SK-N-SH (cell line): ENCODE results near the gene MMGT1. TPM values are rescaled to one million over a fixed set of nuclear protein-coding genes. Genes with fewer than 3 reads are reported as not detected.

Source experiments
- CTCF ChIA-PET: fragments of 300-600, 350-600 bp; formaldehyde crosslinking; extraction: SDS; loops from one replicate; lab custom pipeline; 2021; lab: Yijun Ruan, JAX
- POLR2A ChIA-PET: fragments of 350-600 bp; sonication (Branson Sonifier 250); formaldehyde crosslinking; extraction: SDS; loops from one replicate; lab custom pipeline; 2020; ENCODE audit warnings: antibody characterized with exemption, inconsistent platforms; lab: Yijun Ruan, JAX
- DNase-seq: peaks from one replicate; pipeline ENCODE4 v3.0.0; 2012
- H2AFZ ChIP-seq: fragments of 200-600 bp; sonication (generic); 2 replicates; pipeline ENCODE4 v1.8.1; 2016; ENCODE audit warnings: antibody characterized with exemption, mild to moderate bottlenecking, low read depth
- H3F3A ChIP-seq: fragments of 200-600 bp; sonication (generic); replicated peaks from 2 replicates; pipeline ENCODE3; 2016; ENCODE audit warnings: antibody characterized with exemption, mild to moderate bottlenecking; ENCODE audit not compliant: insufficient read depth
- H3K27ac ChIP-seq, 2 experiments: fragments of 200-500 bp in 1 of 2; fragments of 200-600 bp in 1 of 2; sonication (Bioruptor generic) in 1 of 2; sonication (generic), shearing (Covaris generic) in 1 of 2; 2 replicates each; pipeline versions ENCODE4 v1.5.1 to v1.6.1; 2014 to 2016; ENCODE audit warnings: low read depth in 2 of 2, inconsistent platforms in 1 of 2, low read length in 1 of 2, mild to moderate bottlenecking in 1 of 2, mixed read lengths in 1 of 2
- H3K27me3 ChIP-seq: fragments of 200-600 bp; sonication (generic), shearing (Covaris generic); 2 replicates; pipeline ENCODE4 v1.6.1; 2016; ENCODE audit warnings: mixed run types; ENCODE audit not compliant: insufficient read depth
- H3K36me3 ChIP-seq, 2 experiments: fragments of 200-500 bp in 1 of 2; fragments of 200-600 bp in 1 of 2; sonication (Bioruptor generic) in 1 of 2; sonication (generic) in 1 of 2; replicated peaks in 1 of 2; 2 replicates each; pipeline versions ENCODE3 to v1.5.1; 2014 to 2016; ENCODE audit warnings: low read length in 1 of 2, mild to moderate bottlenecking in 1 of 2; ENCODE audit not compliant: insufficient read depth in 2 of 2, control insufficient read depth in 1 of 2
- H3K4me1 ChIP-seq, 2 experiments: fragments of 200-500 bp in 1 of 2; fragments of 200-600 bp in 1 of 2; sonication (Bioruptor generic) in 1 of 2; sonication (generic), shearing (Covaris generic) in 1 of 2; 2 replicates each; pipeline versions ENCODE4 v1.5.1 to v1.6.1; 2014 to 2016; ENCODE audit warnings: low read depth in 1 of 2, low read length in 1 of 2, mixed run types in 1 of 2; ENCODE audit not compliant: insufficient read depth in 2 of 2, control insufficient read depth in 1 of 2
- H3K4me2 ChIP-seq: fragments of 200-600 bp; sonication (generic), shearing (Covaris generic); 2 replicates; pipeline ENCODE4 v1.6.1; 2017; ENCODE audit warnings: mixed run types
- H3K4me3 ChIP-seq, 2 experiments: fragments of 200-500 bp in 1 of 2; fragments of 200-600 bp in 1 of 2; sonication (Bioruptor generic) in 1 of 2; sonication (generic), shearing (Covaris generic) in 1 of 2; 2 replicates each; pipeline versions ENCODE4 v1.5.1 to v1.8.1; 2014 to 2016; ENCODE audit warnings: low read depth in 2 of 2, inconsistent platforms in 1 of 2, low read length in 1 of 2, mild to moderate bottlenecking in 1 of 2, mixed read lengths in 1 of 2, moderate library complexity in 1 of 2
- H3K79me2 ChIP-seq: fragments of 200-600 bp; sonication (generic); 2 replicates; pipeline ENCODE4 v1.8.1; 2017; ENCODE audit warnings: mild to moderate bottlenecking; ENCODE audit not compliant: insufficient read depth
- H3K9ac ChIP-seq: fragments of 200-600 bp; sonication (generic); 2 replicates; pipeline ENCODE4 v1.6.1; 2017; ENCODE audit warnings: mixed run types
- H3K9me2 ChIP-seq: fragments of 200-600 bp; sonication (generic); 2 replicates; pipeline ENCODE4 v1.6.1; 2017; ENCODE audit warnings: mixed run types
- H3K9me3 ChIP-seq: fragments of 200-600 bp; sonication (generic); 2 replicates; pipeline ENCODE4 v1.6.1; 2017; ENCODE audit warnings: mixed run types, mild to moderate bottlenecking, moderate library complexity
- H4K20me1 ChIP-seq: fragments of 200-600 bp; sonication (generic); 2 replicates; pipeline ENCODE4 v1.6.1; 2017; ENCODE audit warnings: mild to moderate bottlenecking, mixed run types; ENCODE audit not compliant: insufficient read depth
- CTCF ChIP-seq: fragments of 200-600 bp; sonication (generic); IDR thresholded peaks from 2 replicates; pipeline ENCODE4 v1.6.1; 2017; ENCODE audit warnings: antibody characterized with exemption, mild to moderate bottlenecking, moderate library complexity
- EZH2phosphoT487 ChIP-seq: fragments of 200-600 bp; sonication (generic); IDR thresholded peaks from 2 replicates; pipeline ENCODE4 v1.6.1; 2017; ENCODE audit warnings: low read depth, mixed run types, mild to moderate bottlenecking, antibody characterized with exemption, moderate library complexity, borderline replicate concordance
- FOSL2 ChIP-seq: IDR thresholded peaks from 2 replicates; pipeline ENCODE4 v1.4.0; 2012; ENCODE audit warnings: low read depth, mild to moderate bottlenecking, moderate library complexity, borderline replicate concordance
- FOXM1 ChIP-seq: IDR thresholded peaks from 2 replicates; pipeline ENCODE4 v1.4.0; 2012; ENCODE audit warnings: low read depth, mild to moderate bottlenecking
- NRF1 ChIP-seq: IDR thresholded peaks from 2 replicates; pipeline ENCODE4 v1.6.1; 2012; ENCODE audit warnings: low read depth, mild to moderate bottlenecking, low read length
- POLR2AphosphoS5 ChIP-seq: IDR thresholded peaks from 2 replicates; pipeline ENCODE4 v1.6.1; 2012; ENCODE audit warnings: low read depth, low read length
- RAD21 ChIP-seq: IDR thresholded peaks from 2 replicates; pipeline ENCODE4 v1.6.1; 2012; ENCODE audit warnings: mild to moderate bottlenecking, low read length
- RCOR1 ChIP-seq: fragments of 150-350 bp; IDR thresholded peaks from 2 replicates; pipeline ENCODE4 v1.6.1; 2017; ENCODE audit warnings: antibody characterized with exemption, low read length
- RFX5 ChIP-seq: IDR thresholded peaks from 2 replicates; pipeline ENCODE4 v1.6.1; 2012; ENCODE audit warnings: mild to moderate bottlenecking, improper control_type of control experiment, low read length
- SIN3A ChIP-seq: IDR thresholded peaks from 2 replicates; pipeline ENCODE4 v1.6.1; 2012; ENCODE audit warnings: low read depth, mild to moderate bottlenecking, low read length, moderate library complexity, borderline replicate concordance
- SMC3 ChIP-seq: IDR thresholded peaks from 2 replicates; pipeline ENCODE4 v1.6.1; 2012; ENCODE audit warnings: low read depth, low read length, improper control_type of control experiment
- TCF12 ChIP-seq: IDR thresholded peaks from 2 replicates; pipeline ENCODE4 v1.4.0; 2012
- TEAD4 ChIP-seq: IDR thresholded peaks from 2 replicates; pipeline ENCODE4 v1.4.0; 2012; ENCODE audit warnings: mild to moderate bottlenecking, borderline replicate concordance; ENCODE audit not compliant: insufficient read depth
- WGBS: methylation state at CpG from one replicate; pipeline ENCODE4 v1.1.6; 2017; ENCODE audit warnings: low lambda C conversion rate; 5-methylcytosine and 5-hydroxymethylcytosine counted together
- polyA plus RNA-seq, 3 experiments: library from polyadenylated mRNA; depleted of rRNA; stranded (reverse); fragments of >200 nt; gene quantifications; 2 replicates each; pipeline ENCODE4 v1.2.3, GENCODE V29; 2012
- TF ChIP-seq, protein P1 (sequence below): fragments of 150-350 bp; IDR thresholded peaks from 2 replicates; pipeline ENCODE4 v1.6.1; 2017; ENCODE audit warnings: antibody characterized with exemption, low read length, low read depth, borderline replicate concordance
- TF ChIP-seq, protein P2 (sequence below): IDR thresholded peaks from 2 replicates; pipeline ENCODE4 v1.4.0; 2012; ENCODE audit warnings: low read depth
- TF ChIP-seq, protein P3 (sequence below): IDR thresholded peaks from 2 replicates; pipeline ENCODE4 v1.4.0; 2012; ENCODE audit warnings: low read depth, borderline replicate concordance

MMGT1 gene
- polyA plus RNA-seq, 1 of the 3 experiments (the other 2 are of a cell fraction): 7.3 TPM

- no peak for TF ChIP-seq POLR2AphosphoS5
- TF ChIP-seq EZH2phosphoT487: no peak
- no peak for TF ChIP-seq TCF12
- TF ChIP-seq NRF1: no peak
- TF ChIP-seq RFX5: no peak
- TF ChIP-seq SMC3: no peak
- Histone ChIP-seq H3K27ac (no peak overlapping the region; a peak in 1 of 4 replicates), H3K4me3 (no peak overlapping the region), H3K9me3 (no peaks in the 10 kb centered on the region), H3F3A (peaks cover 3% of the 10 kb centered on the region), H3K9ac (no peak overlapping the region), H3K27me3 (peaks cover 5% of the 10 kb centered on the region; the same call in 1 of the 2 replicates), H4K20me1 (no peaks in the 10 kb centered on the region), H3K9me2 (no peaks in the 10 kb centered on the region), H2AFZ (peak overlapping the region; percentile 93), H3K4me2 (peak overlapping the region; percentile 81), H3K79me2 (no peaks in the 10 kb centered on the region; the same call in 1 of the 2 replicates), H3K36me3 (no peaks in the 10 kb centered on the region), H3K4me1 (no peaks in the 10 kb centered on the region; a peak in 2 of 4 replicates)
- ChIA-PET CTCF (no interaction called here), POLR2A (no interaction called here)
- DNase-seq: no peak
- 44% methylated on average over 2 of the region's 2 CpGs for WGBS
Measured at GRCh38 chrX:135984256-135984655, 10.5 kb upstream of the MMGT1 start.

DNA sequence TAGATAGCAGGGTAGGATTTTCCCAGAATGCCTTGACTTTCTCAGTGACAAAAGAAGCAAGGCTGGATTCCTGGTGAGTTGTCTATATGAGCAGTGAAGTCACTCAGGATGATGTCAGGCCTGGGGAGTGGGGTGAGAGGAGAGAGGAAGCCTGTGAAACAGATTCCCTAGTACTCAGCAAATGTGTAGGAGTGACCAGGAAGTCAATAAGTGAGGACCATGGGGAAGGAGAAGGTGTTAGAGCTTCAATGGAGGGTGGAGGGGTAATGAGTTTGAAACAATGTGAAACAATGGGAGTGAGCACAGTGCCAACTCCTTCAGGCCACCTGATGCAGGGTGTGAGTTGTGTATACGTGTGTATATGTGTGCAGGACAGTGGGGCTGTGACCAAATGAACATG, 9.1 kb upstream of the MMGT1 start:
- Histone ChIP-seq H3K27ac (no peak overlapping the region), H3K9me2 (no peaks in the 10 kb centered on the region), H3K4me1 (no peaks in the 10 kb centered on the region; a peak in 2 of 4 replicates), H2AFZ (no peak overlapping the region), H4K20me1 (no peaks in the 10 kb centered on the region), H3K79me2 (no peaks in the 10 kb centered on the region; the same call in 1 of the 2 replicates), H3K9ac (no peak overlapping the region), H3F3A (peaks cover 3% of the 10 kb centered on the region), H3K27me3 (peaks cover 5% of the 10 kb centered on the region; the same call in 1 of the 2 replicates), H3K36me3 (no peaks in the 10 kb centered on the region), H3K9me3 (no peaks in the 10 kb centered on the region), H3K4me3 (no peak overlapping the region), H3K4me2 (no peak overlapping the region)
- DNase-seq: no peak
- ChIA-PET CTCF (no interaction called here), POLR2A (no interaction called here)
- WGBS: 40% methylated on average over 1 of the region's 1 CpG
- TF ChIP-seq, protein P1, sequence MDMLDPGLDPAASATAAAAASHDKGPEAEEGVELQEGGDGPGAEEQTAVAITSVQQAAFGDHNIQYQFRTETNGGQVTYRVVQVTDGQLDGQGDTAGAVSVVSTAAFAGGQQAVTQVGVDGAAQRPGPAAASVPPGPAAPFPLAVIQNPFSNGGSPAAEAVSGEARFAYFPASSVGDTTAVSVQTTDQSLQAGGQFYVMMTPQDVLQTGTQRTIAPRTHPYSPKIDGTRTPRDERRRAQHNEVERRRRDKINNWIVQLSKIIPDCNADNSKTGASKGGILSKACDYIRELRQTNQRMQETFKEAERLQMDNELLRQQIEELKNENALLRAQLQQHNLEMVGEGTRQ: no peak
- TF ChIP-seq EZH2phosphoT487 (no peak), POLR2AphosphoS5 (no peak), SMC3 (no peak)
- TF ChIP-seq, protein P2, sequence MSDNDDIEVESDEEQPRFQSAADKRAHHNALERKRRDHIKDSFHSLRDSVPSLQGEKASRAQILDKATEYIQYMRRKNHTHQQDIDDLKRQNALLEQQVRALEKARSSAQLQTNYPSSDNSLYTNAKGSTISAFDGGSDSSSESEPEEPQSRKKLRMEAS: no peak

DNA sequence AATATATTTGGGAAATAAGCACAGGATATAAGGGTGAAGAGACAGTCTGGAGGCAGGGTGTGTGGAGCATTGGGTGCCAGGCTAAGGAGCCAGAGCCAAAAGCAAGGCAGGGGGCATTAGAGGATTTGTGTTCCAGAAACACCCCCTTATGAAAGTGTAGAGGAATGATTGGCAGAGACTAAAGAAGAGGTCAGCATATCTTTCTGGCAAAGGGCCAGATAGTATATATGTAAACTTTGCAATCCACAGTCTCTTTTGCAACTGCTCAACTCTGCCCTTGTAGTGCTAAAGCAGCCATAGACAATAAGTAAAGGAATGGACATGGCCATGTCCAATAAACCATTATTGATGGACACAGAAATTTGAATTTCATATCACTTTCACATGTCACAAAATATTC, 7.9 kb upstream of the MMGT1 start:
- Histone ChIP-seq H3K27ac (no peak overlapping the region), H3K36me3 (no peaks in the 10 kb centered on the region), H3K9me2 (no peaks in the 10 kb centered on the region), H4K20me1 (no peaks in the 10 kb centered on the region), H3K9ac (no peak overlapping the region), H3K4me1 (no peaks in the 10 kb centered on the region; a peak in 1 of 4 replicates), H3K4me2 (no peak overlapping the region), H3K27me3 (peaks cover 5% of the 10 kb centered on the region; the same call in 1 of the 2 replicates), H2AFZ (no peak overlapping the region), H3K9me3 (no peaks in the 10 kb centered on the region), H3K4me3 (no peak overlapping the region), H3F3A (no peaks in the 10 kb centered on the region), H3K79me2 (no peaks in the 10 kb centered on the region)
- POLR2A ChIA-PET: no interaction called here
- no peak for DNase-seq
- CTCF ChIA-PET: no interaction called here
- TF ChIP-seq FOXM1: no peak
- no peak for TF ChIP-seq CTCF
- no peak for TF ChIP-seq TEAD4
- TF ChIP-seq RFX5: no peak
- TF ChIP-seq, protein P3, sequence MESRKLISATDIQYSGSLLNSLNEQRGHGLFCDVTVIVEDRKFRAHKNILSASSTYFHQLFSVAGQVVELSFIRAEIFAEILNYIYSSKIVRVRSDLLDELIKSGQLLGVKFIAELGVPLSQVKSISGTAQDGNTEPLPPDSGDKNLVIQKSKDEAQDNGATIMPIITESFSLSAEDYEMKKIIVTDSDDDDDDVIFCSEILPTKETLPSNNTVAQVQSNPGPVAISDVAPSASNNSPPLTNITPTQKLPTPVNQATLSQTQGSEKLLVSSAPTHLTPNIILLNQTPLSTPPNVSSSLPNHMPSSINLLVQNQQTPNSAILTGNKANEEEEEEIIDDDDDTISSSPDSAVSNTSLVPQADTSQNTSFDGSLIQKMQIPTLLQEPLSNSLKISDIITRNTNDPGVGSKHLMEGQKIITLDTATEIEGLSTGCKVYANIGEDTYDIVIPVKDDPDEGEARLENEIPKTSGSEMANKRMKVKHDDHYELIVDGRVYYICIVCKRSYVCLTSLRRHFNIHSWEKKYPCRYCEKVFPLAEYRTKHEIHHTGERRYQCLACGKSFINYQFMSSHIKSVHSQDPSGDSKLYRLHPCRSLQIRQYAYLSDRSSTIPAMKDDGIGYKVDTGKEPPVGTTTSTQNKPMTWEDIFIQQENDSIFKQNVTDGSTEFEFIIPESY: no peak
- TF ChIP-seq EZH2phosphoT487: no peak
- no peak for TF ChIP-seq RCOR1
- TF ChIP-seq SIN3A: no peak
- TF ChIP-seq RAD21: no peak
- TF ChIP-seq, protein P1: no peak
- TF ChIP-seq FOSL2: no peak
